NCI-H345 treated with DMSO at 0.1 percent for 48 hours (cell line): ENCODE results near the gene MGAT5.

Experiments
- DNase-seq: peaks from one replicate; lab custom pipeline; 2025; ENCODE audit not compliant: unreplicated experiment; lab: John Stamatoyannopoulos, UW

The MGAT5 gene

DNA sequence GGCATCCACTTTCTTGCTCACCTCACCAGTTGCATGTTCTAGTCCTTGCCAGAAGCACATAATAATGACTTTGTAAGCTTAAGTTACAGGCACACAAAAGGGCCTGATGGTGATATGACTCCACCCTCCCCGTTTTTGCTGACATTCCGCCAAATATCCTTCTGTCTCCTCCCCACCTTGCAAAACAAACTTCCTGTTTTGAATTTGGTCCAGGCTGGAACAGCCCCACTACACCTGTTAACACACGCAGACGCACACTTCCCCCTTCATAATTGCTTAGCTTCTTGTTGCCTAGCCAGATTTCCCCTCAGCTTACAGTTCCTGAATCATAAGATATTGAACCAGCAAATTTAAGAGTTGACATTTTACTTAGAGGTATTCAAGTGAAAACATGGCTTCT is at the start of gene MGAT5:
Gene MGAT5, plus strand, starts transcription at position 269 of the 400 bp plus-strand sequence. CDS start 332 bp downstream, outside the sequence.
- no peak for DNase-seq

DNA sequence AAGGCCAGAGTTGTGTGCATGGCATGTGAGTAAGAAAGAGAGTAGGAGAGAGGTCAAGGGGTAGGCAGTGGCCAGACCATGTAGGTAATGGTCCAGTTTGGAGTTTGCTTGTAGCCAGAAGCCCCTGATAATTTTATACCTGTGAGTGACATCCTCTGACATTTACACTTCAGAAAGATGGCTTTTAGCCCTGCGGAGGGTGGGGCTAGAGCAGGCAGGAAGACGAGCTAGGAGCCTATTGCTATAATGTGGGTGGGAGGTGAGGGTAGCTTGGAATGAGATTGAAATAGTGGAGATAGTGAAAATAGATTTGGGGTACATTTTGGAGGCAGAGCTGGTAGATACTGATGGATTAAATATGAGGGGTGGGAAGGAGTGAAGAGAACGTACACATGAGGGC is 48.8 kb upstream of the MGAT5 start:
- no peak for DNase-seq

DNA sequence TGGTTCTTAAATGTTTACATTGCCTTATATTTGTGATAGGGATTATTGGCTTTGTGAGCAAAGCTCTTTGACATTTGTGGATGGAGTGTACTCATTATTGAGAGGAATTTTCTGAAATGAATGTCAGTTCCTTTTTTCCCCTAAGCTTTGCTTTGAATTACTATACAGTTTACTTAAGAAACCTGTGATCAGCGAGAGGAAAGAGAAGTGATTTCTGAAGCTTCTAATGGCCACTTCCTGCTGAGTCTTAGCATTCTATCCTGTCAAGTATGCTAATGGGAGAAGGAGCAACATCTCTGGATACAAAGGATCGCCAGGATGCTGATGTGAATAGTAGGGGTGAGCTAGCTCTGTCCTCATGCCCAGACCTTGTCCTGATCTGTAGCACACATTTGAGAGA is 47.8 kb upstream of the MGAT5 start:
- DNase-seq: no peak

DNA sequence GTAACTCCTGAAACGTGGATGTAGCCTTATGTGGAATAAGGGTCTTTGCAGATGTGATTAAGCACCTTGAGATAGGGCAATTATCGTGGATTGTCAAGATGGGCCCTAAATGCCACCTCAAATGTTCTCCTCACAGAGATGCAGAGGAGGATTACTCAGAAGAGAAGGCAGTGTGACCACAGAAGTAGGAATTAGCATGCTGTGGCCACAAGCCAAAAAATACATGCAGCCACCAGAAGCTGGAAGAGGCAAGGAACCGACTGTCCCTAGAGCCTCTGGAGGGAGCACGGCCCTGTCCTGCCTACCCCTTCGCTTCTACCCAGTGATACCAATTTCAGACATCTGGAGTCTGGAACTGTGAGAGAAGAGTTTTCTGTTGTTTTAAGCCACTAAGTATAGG is 47.3 kb upstream of the MGAT5 start:
- no peak for DNase-seq

DNA sequence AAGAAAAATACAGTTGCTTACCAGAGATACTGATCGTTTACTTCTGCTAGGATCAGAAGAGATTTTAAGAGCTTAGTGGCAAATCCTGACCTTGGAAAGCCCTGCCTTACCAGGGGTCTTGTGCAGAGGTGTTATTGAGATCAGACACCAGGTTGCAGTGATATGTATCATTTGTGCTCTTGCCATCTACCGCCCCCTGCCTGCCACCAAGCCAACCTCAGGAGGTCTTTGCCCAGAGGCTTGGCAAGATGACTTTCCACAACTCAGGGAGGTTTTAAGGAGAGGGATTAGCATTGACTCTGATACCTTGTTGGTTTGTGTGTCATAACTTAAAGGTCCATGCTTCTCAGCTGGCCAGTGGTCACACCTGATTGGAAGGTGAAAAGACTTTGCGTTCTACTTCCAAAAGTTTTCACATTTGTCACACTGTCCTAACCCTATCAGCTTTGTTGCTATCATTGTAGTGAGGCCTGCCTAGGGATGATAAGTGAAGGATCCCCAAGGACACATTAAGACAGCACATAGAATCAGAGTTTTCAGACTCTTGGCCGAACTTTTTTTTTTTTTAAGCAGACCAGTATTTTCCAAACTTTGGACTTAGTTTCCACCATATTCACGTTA is 46.2 kb upstream of the MGAT5 start:
- no peak for DNase-seq

GRCh38 chr2:134208825-134209224 is 45.0 kb upstream of the MGAT5 start:
- DNase-seq: no peak

GRCh38 chr2:134212746-134213145 is 41.1 kb upstream of the MGAT5 start:
- DNase-seq: no peak

- DNase-seq: no peak
These were observed 37.6 kb upstream of the MGAT5 start for GRCh38 chr2:134216152-134216829.

GRCh38 chr2:134217351-134217750 is 36.5 kb upstream of the MGAT5 start:
- DNase-seq: no peak

GRCh38 chr2:134217924-134218323 is 35.9 kb upstream of the MGAT5 start:
- DNase-seq: no peak

DNA sequence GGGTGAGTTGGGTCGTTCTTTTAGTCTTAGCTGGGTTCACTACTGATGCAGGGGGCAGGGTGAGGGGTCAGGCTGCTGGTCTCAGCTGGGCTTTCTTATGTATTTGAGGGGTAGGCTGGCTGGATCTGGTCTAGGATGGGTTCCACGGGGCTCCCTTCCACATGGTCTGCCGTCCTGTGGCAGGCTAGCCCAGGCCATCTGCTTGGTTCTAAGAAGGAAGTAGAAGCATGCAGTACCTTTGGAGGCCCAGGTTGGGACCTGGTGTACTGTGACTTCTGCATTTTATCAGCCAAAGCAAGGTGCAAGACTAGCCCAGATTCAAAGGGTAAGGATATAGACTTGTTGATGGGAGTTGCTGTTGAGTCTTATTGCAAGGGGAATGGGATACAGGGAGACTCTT is 35.5 kb upstream of the MGAT5 start:
- DNase-seq: no peak

DNA sequence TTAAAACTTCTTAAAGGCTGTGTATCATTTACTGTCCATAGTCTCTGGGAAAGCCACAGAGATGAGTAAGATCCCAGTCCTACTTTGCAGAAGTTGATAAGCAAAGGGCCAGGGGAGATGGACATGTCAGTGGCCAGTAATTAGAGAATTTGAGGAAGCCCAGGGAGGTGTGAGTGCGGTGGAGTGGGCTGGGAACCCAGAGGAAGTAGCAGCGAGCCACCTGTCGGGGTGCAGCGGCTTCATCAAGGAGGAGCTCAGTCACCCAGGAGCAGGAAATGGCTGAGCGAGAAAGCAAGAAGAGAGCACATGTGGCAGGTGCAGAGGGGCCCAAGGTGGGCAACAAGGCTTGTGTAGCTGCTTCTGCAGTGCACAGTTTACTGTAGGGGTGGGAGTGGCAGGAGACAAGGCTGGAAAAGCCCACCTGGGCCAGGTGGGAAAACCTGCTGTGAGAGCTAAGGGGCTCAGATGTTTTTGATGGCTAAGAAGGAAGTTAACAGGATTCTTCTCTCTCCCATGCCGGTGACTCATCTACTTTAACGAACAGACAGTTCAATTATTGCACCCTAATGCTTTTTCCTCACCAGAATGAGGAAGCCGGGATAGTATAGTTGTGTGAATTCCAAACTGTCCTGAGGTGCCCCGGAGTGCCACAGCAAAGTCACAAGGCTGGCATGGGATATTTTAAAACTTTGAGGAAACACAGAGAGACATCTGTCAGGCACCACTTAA is 34.8 kb upstream of the MGAT5 start:
- no peak for DNase-seq

- no peak for DNase-seq
These were observed 33.4 kb upstream of the MGAT5 start for GRCh38 chr2:134220344-134220974.

- DNase-seq: no peak
These were observed 29.9 kb upstream of the MGAT5 start for GRCh38 chr2:134224005-134224404.

- DNase-seq: no peak
These were observed 28.7 kb upstream of the MGAT5 start for GRCh38 chr2:134225173-134225572.

DNA sequence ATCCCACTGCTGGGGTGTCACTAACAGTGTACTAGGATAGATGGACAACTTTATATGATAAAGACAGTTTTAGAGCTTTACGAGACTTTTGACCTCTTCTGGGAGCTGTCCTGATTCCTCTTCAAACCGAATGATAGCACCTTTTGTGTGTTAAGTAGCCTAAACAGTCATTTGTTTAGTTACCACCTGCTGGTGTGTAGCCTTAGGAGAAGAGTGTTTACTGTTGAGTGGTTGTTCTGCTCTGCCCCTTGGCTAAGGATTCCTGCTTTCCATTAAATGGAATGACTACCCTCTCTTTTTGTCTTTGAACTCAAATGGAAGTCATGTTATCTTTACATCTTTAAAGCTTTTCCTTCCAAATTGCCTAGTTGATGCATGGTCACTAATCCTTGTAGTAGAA is 28.0 kb upstream of the MGAT5 start:
- DNase-seq: peak; percentile 54

DNA sequence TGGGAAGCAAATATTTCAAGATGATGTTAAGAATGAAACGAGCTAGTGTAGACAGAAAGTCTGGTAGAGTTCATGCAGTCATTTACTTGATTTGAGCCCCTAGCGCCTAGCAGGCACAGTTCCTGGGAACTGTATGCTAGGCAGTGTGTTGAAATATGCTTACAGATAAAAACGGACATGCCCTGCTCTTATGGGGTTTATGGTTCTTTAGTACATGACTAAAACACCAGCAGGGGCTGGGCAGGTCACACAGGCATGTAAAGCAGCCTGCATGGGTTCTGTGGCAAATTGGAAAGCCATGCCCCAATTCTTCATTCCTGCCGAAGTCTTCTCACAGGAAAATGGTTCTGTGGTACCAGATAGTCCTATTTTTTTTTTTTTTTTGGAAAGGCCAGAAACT is 27.3 kb upstream of the MGAT5 start:
- DNase-seq: no peak

GRCh38 chr2:134227666-134228065 is 26.2 kb upstream of the MGAT5 start:
- DNase-seq: no peak

GRCh38 chr2:134228493-134228903 is 25.4 kb upstream of the MGAT5 start:
- DNase-seq: no peak

DNA sequence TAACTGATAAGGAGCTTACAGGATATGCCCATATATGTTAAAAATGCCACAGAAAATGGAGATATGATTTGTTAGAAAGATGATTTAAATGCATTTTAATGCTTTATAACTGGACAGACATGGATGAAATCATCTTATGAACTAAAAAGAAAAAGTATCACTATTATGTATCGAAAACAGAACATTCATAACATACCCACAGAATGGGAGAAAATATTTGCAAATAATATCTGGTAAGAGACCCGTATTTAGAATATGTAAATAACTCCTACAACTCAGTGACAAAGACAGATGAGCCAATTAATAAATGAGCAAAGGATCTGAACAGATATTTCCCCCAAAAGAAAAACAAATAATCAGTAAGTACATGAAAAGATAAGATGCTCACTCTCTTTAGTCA is 24.3 kb upstream of the MGAT5 start:
- no peak for DNase-seq

- DNase-seq: no peak
These were observed 23.0 kb upstream of the MGAT5 start for GRCh38 chr2:134230885-134231284.
